Activated T-helper 9 cell treated with anti-CD3 and anti-CD28 coated beads, Interleukin-2, amount 50 U/mL, for 16 hours (primary cell): ENCODE results near the gene DNAJC6.

Experiments
- DNase-seq: peaks from one replicate; pipeline ENCODE4 v3.0.0-alpha.2; 2020; ENCODE audit warnings: low read depth

The DNAJC6 gene

DNA sequence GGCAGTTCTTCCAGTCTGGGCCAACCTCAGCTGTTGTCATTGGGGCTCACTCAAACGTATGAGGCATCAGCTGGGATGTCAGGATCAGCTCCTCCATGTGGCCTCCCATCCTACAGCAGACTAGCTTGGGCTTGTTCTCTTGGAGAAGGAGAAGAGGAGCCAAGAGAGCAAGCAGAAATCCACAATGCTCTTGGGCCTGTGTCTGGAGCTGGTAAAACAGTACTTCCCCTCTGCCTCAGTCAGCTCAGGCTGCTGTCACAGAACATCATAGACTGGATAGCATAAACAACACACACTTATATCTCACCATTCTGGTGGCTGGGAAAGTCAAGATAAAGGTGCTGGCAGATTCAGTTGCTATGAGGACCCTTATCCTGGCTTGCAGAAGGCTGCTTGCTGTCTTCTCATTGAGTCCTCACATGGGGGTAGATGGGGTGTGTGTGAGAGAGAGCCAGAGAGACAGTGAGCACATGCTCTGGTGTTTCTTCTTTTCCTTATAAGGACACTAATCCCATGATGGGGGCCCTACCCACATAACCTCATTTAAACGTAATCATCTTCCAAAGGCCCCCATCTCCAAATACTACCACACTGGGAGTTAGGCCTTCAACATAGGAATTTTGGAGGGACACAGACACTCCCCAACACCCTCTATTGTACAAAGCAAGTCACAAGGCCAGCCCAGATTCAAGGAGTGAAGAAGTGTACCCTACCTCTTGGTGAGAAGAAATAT, 16.3 kb upstream of the DNAJC6 start:
- DNase-seq: no peak

- no peak for DNase-seq
Observed at GRCh38 chr1:65297706-65298105, 11.6 kb upstream of the DNAJC6 start.

DNA sequence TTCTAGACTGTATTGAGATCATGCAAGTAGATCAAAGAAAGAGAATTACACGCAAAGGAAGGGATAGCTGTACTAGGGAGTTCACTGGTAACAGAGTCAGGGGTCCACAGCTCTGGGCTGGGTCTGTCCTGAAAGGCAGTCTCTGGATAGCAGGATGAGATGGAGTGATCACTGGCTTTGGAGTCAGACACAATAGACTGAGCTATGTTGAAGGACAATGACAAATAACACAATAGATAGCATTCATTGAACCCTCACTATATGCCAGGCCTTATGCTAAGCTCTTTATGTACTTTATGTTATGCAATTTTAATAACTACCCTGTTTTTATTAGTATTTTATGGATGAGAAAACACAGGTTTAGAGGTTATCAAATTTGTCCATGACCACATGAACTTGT, 10.0 kb upstream of the DNAJC6 start:
- no peak for DNase-seq

DNA sequence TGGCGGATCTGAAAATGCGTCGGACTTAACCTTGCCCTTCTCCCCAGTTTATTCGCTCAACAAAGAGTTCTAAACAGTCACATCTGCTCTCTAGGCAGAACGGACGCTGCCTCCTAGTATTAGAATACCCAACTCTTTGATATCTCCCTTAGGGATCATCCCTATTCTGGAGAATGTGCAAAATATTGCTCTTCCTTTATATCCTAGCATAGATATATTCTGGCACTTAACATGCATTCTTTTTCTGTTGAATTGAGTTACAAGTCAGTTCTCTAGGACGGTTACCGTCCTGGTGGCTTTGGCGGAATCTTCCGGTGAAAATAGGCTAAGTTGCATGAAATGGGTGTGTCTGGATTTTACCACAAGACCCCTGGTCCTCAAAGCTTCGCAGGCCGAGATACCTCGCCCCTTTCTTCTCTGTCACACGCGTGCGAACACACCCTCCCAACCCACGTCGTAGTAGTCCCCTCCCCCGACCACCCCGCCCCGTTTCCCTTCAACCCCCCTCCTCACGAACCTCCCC, 501 bp upstream of the DNAJC6 start:
- DNase-seq: no peak

DNA sequence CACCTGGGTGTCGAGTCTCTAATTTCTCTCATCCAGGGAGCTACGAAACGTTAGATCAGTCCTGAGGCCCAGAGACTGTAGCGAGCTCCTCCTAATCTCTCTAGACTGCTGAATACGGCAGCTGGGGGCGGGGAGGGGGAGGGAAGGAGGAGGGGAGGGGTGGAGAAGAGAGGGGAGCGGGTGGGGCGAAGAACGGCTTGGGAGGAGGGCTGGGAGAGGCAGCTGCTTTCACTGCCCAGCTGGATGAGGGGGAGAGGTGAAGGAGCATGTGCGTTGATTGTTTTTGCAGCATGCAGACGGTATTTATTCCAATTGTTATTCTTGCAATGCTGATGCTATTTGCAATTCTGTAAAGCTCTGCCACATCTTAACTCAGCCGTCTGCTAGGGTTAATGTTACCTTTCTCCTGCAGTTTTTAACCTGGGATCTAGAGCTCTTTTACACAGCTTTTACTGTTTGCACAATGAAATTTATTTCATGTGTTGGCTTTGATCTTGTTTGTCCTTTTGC, 790 bp downstream of the DNAJC6 start:
- DNase-seq: no peak

- DNase-seq: no peak
Observed at GRCh38 chr1:65311760-65312159, 2.4 kb downstream of the DNAJC6 start.

DNA sequence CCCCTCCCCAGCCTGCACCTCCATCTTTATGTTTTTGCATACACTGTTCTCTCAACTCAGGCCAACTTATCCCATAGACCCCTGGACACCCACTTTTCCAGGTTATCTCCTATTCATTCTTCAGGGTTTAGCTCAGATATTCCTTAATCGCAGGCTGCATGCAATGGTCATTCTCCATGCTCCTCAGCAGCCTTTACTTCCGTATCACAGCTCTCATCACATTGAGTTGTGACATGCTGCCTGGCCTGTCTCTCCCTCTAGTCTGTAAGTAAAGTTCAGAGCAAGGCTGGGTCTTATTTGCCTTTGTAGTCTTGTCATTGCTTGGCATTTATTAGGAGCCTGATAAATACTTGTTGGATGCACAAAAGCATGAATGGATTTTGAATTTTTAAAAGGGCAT, 6.9 kb downstream of the DNAJC6 start:
- no peak for DNase-seq

- no peak for DNase-seq
Observed at GRCh38 chr1:65317866-65318653, 8.7 kb downstream of the DNAJC6 start.

DNA sequence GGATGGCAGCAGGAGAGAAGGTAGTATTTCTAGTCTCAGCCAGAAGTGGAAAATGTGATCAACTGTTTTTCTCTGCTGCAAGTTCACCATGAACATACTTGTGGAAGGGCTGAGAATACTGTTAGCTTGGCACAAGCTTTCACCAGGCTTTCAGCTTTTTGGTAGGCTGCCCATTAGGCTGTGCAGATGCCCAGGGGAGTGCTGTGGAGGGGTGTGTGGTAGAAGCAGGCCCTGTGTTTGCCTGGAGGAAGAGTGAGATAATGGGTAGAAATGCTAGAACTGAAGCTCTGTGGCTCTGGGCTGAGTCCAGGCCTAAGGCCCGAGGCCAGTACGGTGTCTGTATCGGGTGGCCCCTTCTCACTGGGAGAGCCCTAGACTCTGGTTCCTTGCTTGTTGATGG, 9.8 kb downstream of the DNAJC6 start:
- DNase-seq: no peak

GRCh38 chr1:65319754-65320153, 10.4 kb downstream of the DNAJC6 start:
- DNase-seq: no peak

DNA sequence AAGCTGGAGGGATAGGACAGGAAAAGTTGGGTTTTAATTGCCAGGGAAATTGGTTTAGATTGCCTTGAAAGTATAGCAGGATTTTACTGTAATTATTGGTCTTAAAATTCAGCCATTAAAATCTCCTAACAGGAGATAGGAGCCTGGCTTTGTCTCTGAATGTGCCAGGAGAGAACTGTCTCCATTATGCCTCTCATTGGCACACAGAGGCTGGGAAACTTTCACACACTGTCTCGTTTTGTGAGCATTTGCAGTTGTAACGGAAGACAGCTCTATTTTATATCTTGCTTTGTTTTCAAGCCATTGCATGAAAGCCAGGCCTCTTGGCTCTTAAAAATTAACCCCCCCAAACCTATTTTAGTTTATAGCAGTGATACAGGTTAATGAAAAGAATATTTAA, 12.5 kb downstream of the DNAJC6 start:
- DNase-seq: no peak

GRCh38 chr1:65323246-65323645, 13.9 kb downstream of the DNAJC6 start:
- no peak for DNase-seq

DNA sequence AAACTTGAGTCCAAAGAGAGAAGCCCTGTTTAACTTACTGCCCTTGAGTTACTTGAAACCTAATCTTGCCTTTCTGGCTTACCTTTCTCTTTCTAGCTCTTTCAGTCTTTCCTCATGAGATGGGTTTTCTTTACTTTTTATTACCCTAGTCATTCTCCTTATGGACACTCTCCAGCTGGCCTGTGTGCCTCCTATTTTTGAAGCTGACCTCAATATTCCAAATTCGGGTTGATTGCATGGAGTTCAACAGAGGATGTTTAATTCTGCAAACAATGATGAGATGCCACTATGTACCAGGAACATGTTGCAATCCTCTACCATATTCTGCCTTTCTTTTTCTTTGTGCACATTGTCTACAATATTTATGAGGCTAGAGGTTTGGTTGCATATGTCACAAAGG, 20.7 kb downstream of the DNAJC6 start:
- DNase-seq: no peak

DNA sequence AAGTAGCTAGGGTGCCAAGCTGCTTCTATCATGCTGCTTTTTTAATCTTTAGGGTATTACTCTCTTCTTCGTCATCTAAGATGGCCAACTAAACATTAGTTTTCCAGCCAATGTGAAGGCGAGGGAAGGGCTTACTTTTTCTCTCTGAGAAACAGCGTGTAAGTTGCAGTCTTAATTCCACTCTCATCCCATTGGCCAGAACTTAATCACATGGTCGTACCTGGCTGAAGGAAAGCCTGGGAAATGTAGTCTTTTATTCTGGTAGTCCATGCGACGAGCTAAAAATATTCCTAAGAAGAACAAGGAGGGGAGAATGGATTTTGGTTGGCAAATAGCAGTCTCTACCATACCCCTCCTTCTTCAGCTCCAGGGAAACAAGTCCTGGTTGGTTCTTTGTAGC, 21.5 kb downstream of the DNAJC6 start:
- no peak for DNase-seq

- DNase-seq: no peak
Observed at GRCh38 chr1:65332821-65333220, 23.5 kb downstream of the DNAJC6 start.

GRCh38 chr1:65334081-65334480, 24.7 kb downstream of the DNAJC6 start:
- DNase-seq: no peak

DNA sequence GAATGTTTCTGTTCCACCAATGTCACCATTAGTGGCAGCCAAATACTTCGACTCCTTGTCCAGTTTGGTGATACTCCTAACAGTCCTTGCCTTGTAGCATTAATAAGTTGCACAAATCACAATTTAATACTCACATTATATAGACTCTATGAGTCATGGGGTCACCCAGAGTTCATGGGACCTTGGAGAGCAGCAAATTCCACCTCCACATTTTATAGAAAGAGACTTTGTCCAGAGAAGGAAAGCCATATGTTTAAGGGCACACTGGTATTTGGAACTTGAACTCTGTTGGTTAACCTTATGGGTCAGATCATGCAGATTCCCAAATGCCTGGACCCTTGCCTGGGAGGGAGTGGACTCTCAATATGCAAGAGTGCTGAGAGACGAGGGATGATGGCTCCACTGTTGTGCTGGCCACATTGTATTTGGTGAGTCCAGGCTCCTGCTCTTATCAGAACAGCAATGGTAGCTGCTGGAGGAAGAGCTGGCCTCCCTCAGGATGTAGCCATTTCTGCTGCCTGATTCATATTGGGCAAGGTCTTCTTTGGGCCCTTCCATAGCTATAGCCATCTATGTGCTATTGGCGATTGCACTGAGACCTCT, 30.6 kb downstream of the DNAJC6 start:
- no peak for DNase-seq

GRCh38 chr1:65341381-65341780, 32.0 kb downstream of the DNAJC6 start:
- no peak for DNase-seq

GRCh38 chr1:65343286-65343685, 33.9 kb downstream of the DNAJC6 start:
- no peak for DNase-seq

GRCh38 chr1:65344171-65344814, 35.0 kb downstream of the DNAJC6 start:
- DNase-seq: no peak

DNA sequence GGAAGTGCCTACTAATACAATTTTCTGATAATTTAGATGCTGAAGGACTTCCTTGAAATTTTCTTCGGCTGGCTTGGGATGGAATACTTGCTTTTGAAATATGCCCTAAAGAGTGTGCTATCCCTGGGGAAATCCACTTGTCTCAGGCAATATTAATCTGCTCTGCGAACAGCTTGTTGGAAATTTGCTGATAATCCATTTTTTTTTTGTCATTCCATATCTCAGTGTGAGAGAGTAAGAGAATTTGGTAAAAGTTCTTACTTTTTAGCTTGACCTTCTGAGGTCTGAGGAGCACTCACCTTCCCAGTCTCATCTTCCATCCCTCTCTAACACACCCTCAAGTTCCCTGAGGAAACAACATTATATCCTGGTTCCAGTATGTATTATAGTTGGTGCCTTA, 36.8 kb downstream of the DNAJC6 start:
- no peak for DNase-seq

DNA sequence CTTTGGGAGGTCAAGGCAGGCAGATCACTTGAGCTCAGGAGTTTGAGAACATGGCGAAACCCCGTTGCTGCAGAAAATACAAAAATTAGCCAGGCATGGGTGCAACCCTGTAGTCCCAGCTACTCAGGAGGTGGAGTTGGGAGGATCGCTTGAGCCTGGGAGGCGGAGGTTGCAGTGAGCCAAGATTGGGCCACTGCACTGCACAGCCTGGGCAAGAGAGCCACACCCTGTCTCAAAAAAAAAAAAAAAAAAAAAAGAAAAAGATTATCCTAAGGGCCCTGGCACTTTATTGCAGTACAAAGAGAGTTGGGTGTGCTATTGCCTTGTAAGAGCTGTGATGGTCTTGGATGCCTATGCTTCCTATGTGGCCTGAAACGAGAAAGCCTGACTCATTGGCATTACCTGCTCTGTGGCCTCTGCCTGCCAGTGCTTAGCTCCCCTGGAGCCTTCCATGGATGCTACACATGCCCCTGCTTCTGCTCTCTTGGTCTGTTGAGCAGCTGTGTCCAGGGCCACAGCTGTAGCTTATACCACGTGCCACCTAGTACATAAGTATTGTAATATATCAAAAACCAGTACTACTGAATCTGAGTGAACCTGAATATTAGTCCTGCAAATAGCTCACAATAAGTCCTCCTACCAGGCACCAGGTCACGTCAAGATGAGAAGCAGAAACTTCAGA, 45.8 kb downstream of the DNAJC6 start:
- no peak for DNase-seq
